Measurements from ENCODE around the gene COL15A1. TPM values are rescaled to one million over a fixed set of nuclear protein-coding genes. Genes with fewer than 3 reads are reported as not detected.

The COL15A1 gene
- total RNA-seq, 4 donors from 2014 or later = 134 to 256 (median 145) TPM

- no peak overlapping the region for H3K4me3 ChIP-seq
- TF ChIP-seq EP300 (IDR thresholded peaks at IDR 0.05) = no peak
- no peak for TF ChIP-seq POLR2AphosphoS5 (IDR thresholded peaks at IDR 0.05)
- TF ChIP-seq CTCF (IDR thresholded peaks at IDR 0.05) = no peak
- no peak for TF ChIP-seq POLR2A (IDR thresholded peaks at IDR 0.05; ENCODE audit: low read depth)
- H3K36me3 ChIP-seq = peaks cover 22 to 98% (median 64%) of the 10 kb centered on the region in 4 donors
- no peaks in the 10 kb centered on the region for H3K27me3 ChIP-seq
- no peaks in the 10 kb centered on the region for H3K9me3 ChIP-seq
- DNase-seq (ENCODE audit: extremely low spot score) = no peak
- H3K27ac ChIP-seq (replicated peaks in 1 of 4) = peak overlapping the region in 2 of 4 donors; percentile 23 to 68
- H3K4me1 ChIP-seq = peaks cover 7 to 46% (median 36%) of the 10 kb centered on the region in 4 donors
- 91% methylated on average over 2 of the region's 2 CpGs for WGBS
- intact Hi-C loops (cut with DNase I) = no loop called here
Measured at GRCh38 chr9:99054581-99054980, 110.9 kb downstream of the COL15A1 start.

- TF ChIP-seq POLR2A (IDR thresholded peaks at IDR 0.05; ENCODE audit: low read depth) (no peak), CTCF (IDR thresholded peaks at IDR 0.05) (no peak), POLR2AphosphoS5 (IDR thresholded peaks at IDR 0.05) (no peak), EP300 (IDR thresholded peaks at IDR 0.05) (no peak)
- Histone ChIP-seq H3K27me3 (no peaks in the 10 kb centered on the region), H3K9me3 (no peaks in the 10 kb centered on the region), H3K4me1 (peaks cover 10 to 46% (median 36%) of the 10 kb centered on the region in 4 donors), H3K27ac (replicated peaks in 1 of 4) (no peak overlapping the region), H3K36me3 (peaks cover 21 to 98% (median 60%) of the 10 kb centered on the region in 4 donors), H3K4me3 (no peak overlapping the region)
- WGBS = 100% methylated on average over 1 of the region's 1 CpG
- intact Hi-C loops (cut with DNase I) = no loop called here
- DNase-seq (ENCODE audit: extremely low spot score) = no peak
Measured at GRCh38 chr9:99055384-99055783, 111.7 kb downstream of the COL15A1 start.

- 93% methylated on average over 6 of the region's 6 CpGs for WGBS
- H3K27ac ChIP-seq (replicated peaks in 1 of 4) = no peak overlapping the region
- intact Hi-C loops (cut with DNase I) = no loop called here
Measured at GRCh38 chr9:99056186-99056585, 112.5 kb downstream of the COL15A1 start.

GRCh38 chr9:99056886-99057664, 113.4 kb downstream of the COL15A1 start:
- 63% methylated on average over 5 of the region's 5 CpGs for WGBS
- Histone ChIP-seq H3K36me3 (peaks cover 22 to 97% (median 63%) of the 10 kb centered on the region in 4 donors), H3K27ac (replicated peaks in 1 of 4) (no peak overlapping the region), H3K4me3 (no peak overlapping the region), H3K27me3 (no peaks in the 10 kb centered on the region), H3K9me3 (no peaks in the 10 kb centered on the region), H3K4me1 (peaks cover 10 to 37% (median 32%) of the 10 kb centered on the region in 4 donors)
- intact Hi-C loops (cut with DNase I) = no loop called here
- DNase-seq (ENCODE audit: extremely low spot score) = no peak
- no peak for TF ChIP-seq EP300 (IDR thresholded peaks at IDR 0.05)
- no peak for TF ChIP-seq POLR2AphosphoS5 (IDR thresholded peaks at IDR 0.05)
- no peak for TF ChIP-seq POLR2A (IDR thresholded peaks at IDR 0.05; ENCODE audit: low read depth)
- TF ChIP-seq CTCF (IDR thresholded peaks at IDR 0.05) = no peak

More at GRCh38 chr9:99056186-99056585, 112.5 kb downstream of the COL15A1 start:
- Histone ChIP-seq H3K36me3 (peaks cover 21 to 98% (median 60%) of the 10 kb centered on the region in 4 donors), H3K4me1 (peaks cover 10 to 46% (median 36%) of the 10 kb centered on the region in 4 donors), H3K4me3 (no peak overlapping the region), H3K27me3 (no peaks in the 10 kb centered on the region), H3K9me3 (no peaks in the 10 kb centered on the region)
- no peak for DNase-seq (ENCODE audit: extremely low spot score)
- no peak for TF ChIP-seq CTCF (IDR thresholded peaks at IDR 0.05)

Measured in esophagus muscularis mucosa (tissue), 4 donors.